Right lobe of liver (tissue), 4 donors: ENCODE measurements around the gene CCDC71.

Experiments
- CTCF ChIP-seq, 4 donors: fragments of 200-600 bp in 3 of 4; fragments of 450-650 bp in 1 of 4; IDR thresholded peaks; one replicate each; pipeline versions ENCODE4 v1.5.1 to v1.8.0; 2016 to 2022; ENCODE audit warnings: antibody characterized with exemption in 4 of 4, mild to moderate bottlenecking in 2 of 4
- POLR2A ChIP-seq: fragments of 450-650 bp; IDR thresholded peaks from one replicate; pipeline ENCODE4 v1.6.1; 2017; ENCODE audit warnings: antibody characterized with exemption, mild to moderate bottlenecking
- donor health status: DM: no; HTN: no; CAD: no.
- donor health status: DM: no; HTN: no; CAD: no.
- donor health status: DM: no; HTN: yes; CAD: no.

DNA sequence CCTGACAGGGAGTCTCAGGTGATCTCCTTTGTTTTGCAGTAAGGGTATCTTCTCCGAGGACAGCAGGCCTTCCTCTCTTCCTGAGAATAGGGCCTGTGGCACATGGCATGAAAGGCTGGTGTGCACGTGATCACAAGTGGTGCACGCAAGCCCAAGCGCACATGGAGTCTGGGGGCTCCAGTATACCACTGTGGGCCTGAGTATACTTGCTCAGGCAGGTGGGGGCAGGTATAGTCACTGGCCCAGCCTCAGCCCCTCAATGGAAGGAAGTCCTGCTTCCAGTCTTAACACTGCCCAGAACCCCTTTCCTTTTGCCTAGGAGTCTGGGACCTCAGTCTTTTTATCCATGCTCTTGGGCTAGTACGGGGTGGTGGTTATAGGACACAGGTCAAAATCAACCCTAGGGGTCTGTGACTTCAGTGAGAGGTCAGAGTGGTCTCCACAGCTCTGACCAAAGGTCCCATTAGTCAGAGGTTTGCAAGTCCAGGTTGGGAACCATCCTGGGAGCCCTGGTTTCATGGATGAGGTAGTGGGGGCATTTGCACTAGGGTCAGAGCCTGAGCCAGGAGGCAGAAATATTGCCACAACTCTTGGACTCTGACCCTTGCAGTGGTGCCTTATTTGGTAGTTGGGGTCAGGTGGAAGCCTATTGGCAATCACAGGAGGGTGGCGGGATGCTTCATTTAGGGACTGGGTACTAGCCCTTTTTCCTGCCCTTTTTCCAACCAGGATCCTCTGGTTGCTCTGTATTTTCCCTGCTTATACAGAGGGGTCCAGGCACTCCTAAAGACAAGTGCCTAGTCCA is 823 bp upstream of the CCDC71 start:
- TF ChIP-seq CTCF (IDR thresholded peaks at IDR 0.05) (no peak), POLR2A (peak; percentile 10)
